B cell (primary cell): Measurements from ENCODE around the gene CITED2.

Experiments used
- EZH2 ChIP-seq: IDR thresholded peaks from 2 replicates; pipeline ENCODE4 v1.6.1; 2012; ENCODE audit warnings: borderline replicate concordance, low read depth, mild to moderate bottlenecking, moderate library complexity, low read length; ENCODE audit not compliant: insufficient read depth, poor library complexity, severe bottlenecking
- TF ChIP-seq, protein P1 (sequence below): fragments of 200-600 bp; IDR thresholded peaks from one replicate; pipeline ENCODE4 v1.8.0; 2022; ENCODE audit warnings: antibody characterized with exemption, mild to moderate bottlenecking

DNA sequence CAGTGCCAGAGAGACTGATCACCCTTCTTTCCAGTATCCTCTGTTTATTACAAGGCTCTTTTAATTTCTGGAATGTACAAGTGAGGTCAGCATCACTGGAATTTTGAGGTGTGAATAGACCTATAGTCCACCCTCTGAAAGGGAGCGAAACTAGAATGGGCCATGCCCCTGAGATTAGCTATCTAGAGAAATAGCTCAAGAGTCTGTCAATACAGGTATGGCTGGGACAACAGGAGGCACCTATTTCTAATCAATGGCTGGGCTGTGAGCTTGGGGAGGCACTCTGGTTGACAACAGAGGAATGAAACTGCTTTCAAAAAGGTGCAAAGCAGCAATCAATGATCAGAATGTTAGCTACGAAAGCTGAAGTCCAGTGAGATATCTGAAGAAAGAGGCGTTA lies 17.3 kb upstream of the CITED2 start:
- TF ChIP-seq, protein P1, sequence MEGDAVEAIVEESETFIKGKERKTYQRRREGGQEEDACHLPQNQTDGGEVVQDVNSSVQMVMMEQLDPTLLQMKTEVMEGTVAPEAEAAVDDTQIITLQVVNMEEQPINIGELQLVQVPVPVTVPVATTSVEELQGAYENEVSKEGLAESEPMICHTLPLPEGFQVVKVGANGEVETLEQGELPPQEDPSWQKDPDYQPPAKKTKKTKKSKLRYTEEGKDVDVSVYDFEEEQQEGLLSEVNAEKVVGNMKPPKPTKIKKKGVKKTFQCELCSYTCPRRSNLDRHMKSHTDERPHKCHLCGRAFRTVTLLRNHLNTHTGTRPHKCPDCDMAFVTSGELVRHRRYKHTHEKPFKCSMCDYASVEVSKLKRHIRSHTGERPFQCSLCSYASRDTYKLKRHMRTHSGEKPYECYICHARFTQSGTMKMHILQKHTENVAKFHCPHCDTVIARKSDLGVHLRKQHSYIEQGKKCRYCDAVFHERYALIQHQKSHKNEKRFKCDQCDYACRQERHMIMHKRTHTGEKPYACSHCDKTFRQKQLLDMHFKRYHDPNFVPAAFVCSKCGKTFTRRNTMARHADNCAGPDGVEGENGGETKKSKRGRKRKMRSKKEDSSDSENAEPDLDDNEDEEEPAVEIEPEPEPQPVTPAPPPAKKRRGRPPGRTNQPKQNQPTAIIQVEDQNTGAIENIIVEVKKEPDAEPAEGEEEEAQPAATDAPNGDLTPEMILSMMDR, result no peak
- TF ChIP-seq EZH2, result no peak
